GM23338 (cell line): ENCODE measurements around the gene KPNA6. TPM values are rescaled to one million over a fixed set of nuclear protein-coding genes. Genes with fewer than 3 reads are reported as not detected.

Experiments
- ETS1 ChIP-seq: IDR thresholded peaks from 2 replicates; pipeline ENCODE4 v1.6.1; 2016; ENCODE audit warnings: antibody characterized with exemption
- EZH2 ChIP-seq: fragments of 200-600 bp; sonication (generic); IDR thresholded peaks from one replicate; pipeline ENCODE4 v1.8.0; 2017; ENCODE audit warnings: antibody characterized with exemption, mild to moderate bottlenecking, low read depth; ENCODE audit not compliant: unreplicated experiment
- REST ChIP-seq: IDR thresholded peaks from one replicate; pipeline ENCODE4 v1.6.1; 2018; ENCODE audit warnings: antibody characterized with exemption; ENCODE audit not compliant: unreplicated experiment
- ZNF462 ChIP-seq: fragments of 250-450 bp; sonication (Bioruptor Pico); IDR thresholded peaks from 2 replicates; pipeline ENCODE4 v1.5.0; 2020; ENCODE audit warnings: mild to moderate bottlenecking, moderate library complexity
- polyA plus RNA-seq: library from polyadenylated mRNA; unstranded; fragments of >200 nt; fragmentation: Nextera tagmentation; extraction: Ambion mirVana; gene quantifications from 2 replicates; pipeline ENCODE4 v1.2.1, GENCODE V29; 2016
- total RNA-seq: library from RNA; depleted of rRNA; stranded (reverse); fragments of >200 nt; shearing (Covaris generic); gene quantifications from 2 replicates; pipeline ENCODE4 v1.2.3, GENCODE V29; 2014

KPNA6 gene
- total and polyA plus RNA-seq, 2 experiments from 2014 or later, result 28.6 to 72.2 TPM

- no peak for TF ChIP-seq ZNF462 (CRISPR knock-in tag)
- TF ChIP-seq EZH2, result no peak
- no peak for TF ChIP-seq REST
- TF ChIP-seq ETS1, result no peak
Observed at GRCh38 chr1:32091591-32091990, 16.3 kb upstream of the KPNA6 start (continued).
